BE2C (cell line): Measurements from ENCODE around the gene PCDH12.

Experiments
- DNase-seq: peaks from one replicate; pipeline ENCODE4 v3.0.0-alpha.2; 2020
- H3K27me3 ChIP-seq: fragments of 250-450 bp; sonication (Bioruptor Pico); 2 replicates; pipeline ENCODE4 v1.5.1; 2020; ENCODE audit warnings: mild to moderate bottlenecking
- H3K36me3 ChIP-seq: fragments of 250-450 bp; sonication (Bioruptor Pico); 2 replicates; pipeline ENCODE4 v1.5.1; 2020; ENCODE audit warnings: mild to moderate bottlenecking
- H3K4me1 ChIP-seq: fragments of 250-450 bp; sonication (Bioruptor Pico); 2 replicates; pipeline ENCODE4 v1.5.1; 2020
- H3K4me3 ChIP-seq: 2 replicates; pipeline ENCODE4 v1.5.1; 2011; ENCODE audit warnings: low read depth, low read length
- H3K9me3 ChIP-seq: fragments of 250-450 bp; sonication (Bioruptor Pico); 2 replicates; pipeline ENCODE4 v1.5.1; 2020
- TF ChIP-seq, protein P1 (sequence below): IDR thresholded peaks from 2 replicates; pipeline ENCODE4 v1.5.1; 2012; ENCODE audit warnings: mild to moderate bottlenecking, low read depth, low read length

PCDH12 gene

GRCh38 chr5:141963701-141964100 is 5.7 kb upstream of the PCDH12 start:
- Histone ChIP-seq H3K4me1 (peaks cover 9% of the 10 kb centered on the region), H3K9me3 (no peaks in the 10 kb centered on the region), H3K27me3 (no peaks in the 10 kb centered on the region), H3K36me3 (no peaks in the 10 kb centered on the region), H3K4me3 (no peak overlapping the region)
- no peak for DNase-seq
- TF ChIP-seq, protein P1, sequence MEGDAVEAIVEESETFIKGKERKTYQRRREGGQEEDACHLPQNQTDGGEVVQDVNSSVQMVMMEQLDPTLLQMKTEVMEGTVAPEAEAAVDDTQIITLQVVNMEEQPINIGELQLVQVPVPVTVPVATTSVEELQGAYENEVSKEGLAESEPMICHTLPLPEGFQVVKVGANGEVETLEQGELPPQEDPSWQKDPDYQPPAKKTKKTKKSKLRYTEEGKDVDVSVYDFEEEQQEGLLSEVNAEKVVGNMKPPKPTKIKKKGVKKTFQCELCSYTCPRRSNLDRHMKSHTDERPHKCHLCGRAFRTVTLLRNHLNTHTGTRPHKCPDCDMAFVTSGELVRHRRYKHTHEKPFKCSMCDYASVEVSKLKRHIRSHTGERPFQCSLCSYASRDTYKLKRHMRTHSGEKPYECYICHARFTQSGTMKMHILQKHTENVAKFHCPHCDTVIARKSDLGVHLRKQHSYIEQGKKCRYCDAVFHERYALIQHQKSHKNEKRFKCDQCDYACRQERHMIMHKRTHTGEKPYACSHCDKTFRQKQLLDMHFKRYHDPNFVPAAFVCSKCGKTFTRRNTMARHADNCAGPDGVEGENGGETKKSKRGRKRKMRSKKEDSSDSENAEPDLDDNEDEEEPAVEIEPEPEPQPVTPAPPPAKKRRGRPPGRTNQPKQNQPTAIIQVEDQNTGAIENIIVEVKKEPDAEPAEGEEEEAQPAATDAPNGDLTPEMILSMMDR, result no peak

- H3K36me3 ChIP-seq, result no peaks in the 10 kb centered on the region
- H3K4me1 ChIP-seq, result peaks cover 14% of the 10 kb centered on the region
- TF ChIP-seq, protein P1, result no peak
- H3K27me3 ChIP-seq, result no peaks in the 10 kb centered on the region
- H3K4me3 ChIP-seq, result no peak overlapping the region
- H3K9me3 ChIP-seq, result no peaks in the 10 kb centered on the region
- no peak for DNase-seq
These were observed 3.5 kb upstream of the PCDH12 start for GRCh38 chr5:141961466-141961865.

DNA sequence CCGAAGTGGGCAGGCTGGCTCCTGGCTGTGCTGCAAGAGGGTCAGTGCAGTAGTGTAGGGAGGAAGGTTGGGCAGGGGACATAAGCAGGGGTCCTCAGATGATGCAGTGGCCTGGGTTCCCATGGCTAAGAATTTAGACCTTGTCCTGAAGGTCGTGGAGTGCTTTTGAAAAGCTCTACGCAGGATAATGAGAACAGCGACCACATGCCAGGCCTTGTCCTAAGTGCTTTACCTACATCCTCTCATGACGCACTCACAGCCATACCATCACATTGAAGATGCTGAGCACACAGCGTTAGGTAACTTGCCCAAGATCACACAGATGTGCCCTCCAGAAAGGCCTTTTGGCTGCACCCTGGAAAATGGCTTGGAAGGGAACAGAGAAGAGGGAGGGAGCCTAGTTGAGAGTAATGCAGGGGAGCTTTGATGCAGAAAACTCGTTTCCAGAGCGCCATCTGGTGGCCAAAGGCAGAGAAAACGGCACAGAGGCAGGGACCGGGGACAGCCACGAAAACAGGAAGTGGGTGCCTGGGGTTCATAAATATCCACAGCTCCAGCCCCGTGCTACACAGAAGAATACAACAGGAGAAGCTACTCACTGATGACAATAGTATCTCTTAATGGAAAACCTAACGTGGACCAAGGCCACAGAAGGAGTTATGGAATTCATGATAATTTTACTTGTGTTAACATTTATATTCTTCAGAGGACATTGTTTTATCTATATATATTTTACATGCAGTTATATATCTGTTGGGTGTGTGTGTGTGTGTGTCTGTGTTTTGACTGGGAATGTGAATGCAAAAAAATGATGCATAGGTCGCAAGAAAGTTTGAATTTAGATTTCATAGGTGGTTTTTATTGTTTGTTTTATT is 2.7 kb upstream of the PCDH12 start:
- H3K27me3 ChIP-seq, result no peaks in the 10 kb centered on the region
- H3K4me3 ChIP-seq, result no peak overlapping the region
- H3K4me1 ChIP-seq, result peaks cover 14% of the 10 kb centered on the region
- TF ChIP-seq, protein P1, result peak; percentile 96
- no peaks in the 10 kb centered on the region for H3K36me3 ChIP-seq
- H3K9me3 ChIP-seq, result no peaks in the 10 kb centered on the region
- DNase-seq, result peak; percentile 89

DNA sequence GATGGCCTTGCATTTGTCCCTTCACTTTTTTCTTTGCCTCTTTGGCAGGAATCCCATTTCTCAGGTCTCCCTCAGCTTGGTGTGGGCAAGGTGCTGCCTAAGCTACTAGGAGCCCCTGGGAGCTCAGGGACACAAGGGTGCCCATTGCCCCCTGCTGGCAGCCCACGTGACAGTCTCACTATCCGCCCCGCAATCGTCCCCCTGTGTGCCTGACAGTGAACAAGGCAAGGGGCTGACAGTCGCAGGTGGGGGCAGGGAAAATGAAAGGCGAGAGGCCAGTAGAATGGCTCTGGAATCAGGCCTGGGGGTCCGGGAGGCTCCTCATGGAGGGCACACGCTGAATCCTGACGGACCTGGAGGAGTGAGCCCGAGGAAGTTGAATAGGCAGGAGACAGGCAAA is 2.0 kb upstream of the PCDH12 start:
- H3K4me3 ChIP-seq, result no peak overlapping the region
- H3K9me3 ChIP-seq, result no peaks in the 10 kb centered on the region
- H3K4me1 ChIP-seq, result peaks cover 11% of the 10 kb centered on the region
- TF ChIP-seq, protein P1, result peak; percentile 56
- no peaks in the 10 kb centered on the region for H3K27me3 ChIP-seq
- DNase-seq, result peak; percentile 62
- no peaks in the 10 kb centered on the region for H3K36me3 ChIP-seq

GRCh38 chr5:141958546-141959172 is 657 bp upstream of the PCDH12 start:
- H3K9me3 ChIP-seq, result no peaks in the 10 kb centered on the region
- DNase-seq, result no peak
- TF ChIP-seq, protein P1, result no peak
- H3K4me3 ChIP-seq, result no peak overlapping the region
- H3K27me3 ChIP-seq, result no peaks in the 10 kb centered on the region
- H3K36me3 ChIP-seq, result no peaks in the 10 kb centered on the region
- peaks cover 11% of the 10 kb centered on the region for H3K4me1 ChIP-seq
